ENCODE data around the gene MCTP1. TPM values are rescaled to one million over a fixed set of nuclear protein-coding genes. Genes with fewer than 3 reads are reported as not detected.
"Not testable (repeated sequence)": the region's sequence is repeated elsewhere in the genome, so short reads cannot be mapped to it uniquely, and the experiment has no call there.

MCTP1 gene
- total RNA-seq, 1 donor from 2014 or later = 4.6 TPM

GRCh38 chr5:94856257-94856800, 428.6 kb downstream of the MCTP1 start:
- ATAC-seq = no peak

- ATAC-seq = no peak
Measured at GRCh38 chr5:94855543-94855942, 429.4 kb downstream of the MCTP1 start.

- ATAC-seq = no peak
Measured at GRCh38 chr5:94853120-94853519, 431.8 kb downstream of the MCTP1 start.

GRCh38 chr5:94850960-94851359, 433.9 kb downstream of the MCTP1 start:
- no peak for ATAC-seq

- ATAC-seq = peak; percentile 59
Measured at GRCh38 chr5:94849821-94850736, 434.8 kb downstream of the MCTP1 start.

GRCh38 chr5:94849324-94849723, 435.6 kb downstream of the MCTP1 start:
- no peak for ATAC-seq

- ATAC-seq = no peak
Measured at GRCh38 chr5:94847726-94848125, 437.2 kb downstream of the MCTP1 start.

- ATAC-seq = no peak
Measured at GRCh38 chr5:94847019-94847418, 437.9 kb downstream of the MCTP1 start.

- not testable (repeated sequence) for ATAC-seq
Measured at GRCh38 chr5:94845696-94846095, 439.2 kb downstream of the MCTP1 start.

GRCh38 chr5:94841598-94842322, 443.1 kb downstream of the MCTP1 start:
- no peak for ATAC-seq

- ATAC-seq = no peak
Measured at GRCh38 chr5:94833851-94834250, 451.0 kb downstream of the MCTP1 start.

- ATAC-seq = no peak
Measured at GRCh38 chr5:94832685-94833084, 452.2 kb downstream of the MCTP1 start.

- no peak for ATAC-seq
Measured at GRCh38 chr5:94830520-94830919, 454.4 kb downstream of the MCTP1 start.

GRCh38 chr5:94828222-94828621, 456.7 kb downstream of the MCTP1 start:
- not testable (repeated sequence) for ATAC-seq

- no peak for ATAC-seq
Measured at GRCh38 chr5:94820488-94820887, 464.4 kb downstream of the MCTP1 start.

GRCh38 chr5:94818904-94819303, 466.0 kb downstream of the MCTP1 start:
- ATAC-seq = no peak

GRCh38 chr5:94815313-94816039, 469.4 kb downstream of the MCTP1 start:
- no peak for ATAC-seq

GRCh38 chr5:94812232-94812631, 472.7 kb downstream of the MCTP1 start:
- no peak for ATAC-seq

GRCh38 chr5:94811331-94811730, 473.6 kb downstream of the MCTP1 start:
- no peak for ATAC-seq

- ATAC-seq = no peak
Measured at GRCh38 chr5:94810877-94811276, 474.0 kb downstream of the MCTP1 start.

- no peak for ATAC-seq
Measured at GRCh38 chr5:94810281-94810680, 474.6 kb downstream of the MCTP1 start.

- no peak for ATAC-seq
Measured at GRCh38 chr5:94808497-94808896, 476.4 kb downstream of the MCTP1 start.

GRCh38 chr5:94807985-94808384, 476.9 kb downstream of the MCTP1 start:
- ATAC-seq = no peak
